WERI-Rb-1 (cell line): ENCODE data around the gene DNAH5.

Source experiments
- DNase-seq: peaks from one replicate; pipeline ENCODE4 v3.0.0-alpha.2; 2020
- H3K27ac ChIP-seq: fragments of 250-450 bp; sonication (Bioruptor Pico); 2 replicates; pipeline ENCODE4 v1.5.1; 2020; ENCODE audit warnings: mild to moderate bottlenecking, moderate library complexity
- H3K27me3 ChIP-seq: fragments of 250-450 bp; sonication (Bioruptor Pico); 2 replicates; pipeline ENCODE4 v1.5.1; 2021; ENCODE audit warnings: mild to moderate bottlenecking, low read depth, moderate library complexity; ENCODE audit not compliant: insufficient read depth, severe bottlenecking
- H3K36me3 ChIP-seq: fragments of 250-450 bp; sonication (Bioruptor Pico); 2 replicates; pipeline ENCODE4 v1.5.1; 2020; ENCODE audit warnings: mild to moderate bottlenecking, moderate library complexity
- H3K4me3 ChIP-seq: 2 replicates; pipeline ENCODE4 v1.5.1; 2011; ENCODE audit warnings: low read depth, mild to moderate bottlenecking, control low read depth, low read length
- H3K9me3 ChIP-seq: fragments of 250-450 bp; sonication (Bioruptor Pico); 2 replicates; pipeline ENCODE4 v1.5.1; 2021; ENCODE audit warnings: mild to moderate bottlenecking, moderate library complexity; ENCODE audit not compliant: severe bottlenecking
- CTCF ChIP-seq: IDR thresholded peaks from 2 replicates; pipeline ENCODE4 v1.5.1; 2011; ENCODE audit warnings: low read depth, mild to moderate bottlenecking, control low read depth, inconsistent platforms, low read length

Gene DNAH5

GRCh38 chr5:13746026-13746425, 198.5 kb downstream of the DNAH5 start:
- Histone ChIP-seq H3K27ac (no peak overlapping the region), H3K36me3 (no peaks in the 10 kb centered on the region), H3K4me3 (no peak overlapping the region), H3K9me3 (no peaks in the 10 kb centered on the region), H3K27me3 (no peaks in the 10 kb centered on the region)
- DNase-seq, result no peak
- TF ChIP-seq CTCF, result no peak

DNA sequence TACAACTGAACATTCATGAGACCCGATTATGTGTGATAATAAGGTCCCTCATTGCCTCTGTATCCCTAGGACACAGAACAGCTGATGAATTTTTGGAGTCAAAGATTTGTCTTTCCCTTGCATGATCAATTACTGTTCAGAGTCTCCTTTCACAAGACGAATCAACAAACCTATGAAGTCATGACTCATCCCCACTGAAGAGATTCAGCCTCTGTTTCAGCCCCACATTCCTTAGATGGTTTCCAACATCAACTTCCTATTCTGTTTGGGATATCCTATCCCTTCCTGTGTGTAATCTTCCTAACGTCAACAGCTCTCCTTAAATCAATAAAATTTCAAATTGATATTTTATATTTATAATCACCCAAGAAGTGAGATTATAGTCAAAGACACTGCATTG, 199.0 kb downstream of the DNAH5 start:
- DNase-seq, result no peak
- no peaks in the 10 kb centered on the region for H3K9me3 ChIP-seq
- H3K27ac ChIP-seq, result no peak overlapping the region
- no peak overlapping the region for H3K4me3 ChIP-seq
- no peaks in the 10 kb centered on the region for H3K27me3 ChIP-seq
- no peak for TF ChIP-seq CTCF
- H3K36me3 ChIP-seq, result no peaks in the 10 kb centered on the region

GRCh38 chr5:13740471-13740870, 204.0 kb downstream of the DNAH5 start:
- no peaks in the 10 kb centered on the region for H3K36me3 ChIP-seq
- H3K27me3 ChIP-seq, result no peaks in the 10 kb centered on the region
- DNase-seq, result no peak

GRCh38 chr5:13739479-13739878, 205.0 kb downstream of the DNAH5 start:
- H3K36me3 ChIP-seq, result no peaks in the 10 kb centered on the region
- no peak overlapping the region for H3K4me3 ChIP-seq
- H3K9me3 ChIP-seq, result no peaks in the 10 kb centered on the region
- no peaks in the 10 kb centered on the region for H3K27me3 ChIP-seq
- no peak for TF ChIP-seq CTCF
- DNase-seq, result no peak
- H3K27ac ChIP-seq, result no peak overlapping the region

More at GRCh38 chr5:13740471-13740870, 204.0 kb downstream of the DNAH5 start:
- H3K27ac ChIP-seq, result no peak overlapping the region
- no peak for TF ChIP-seq CTCF
- H3K9me3 ChIP-seq, result no peaks in the 10 kb centered on the region
- no peak overlapping the region for H3K4me3 ChIP-seq

DNA sequence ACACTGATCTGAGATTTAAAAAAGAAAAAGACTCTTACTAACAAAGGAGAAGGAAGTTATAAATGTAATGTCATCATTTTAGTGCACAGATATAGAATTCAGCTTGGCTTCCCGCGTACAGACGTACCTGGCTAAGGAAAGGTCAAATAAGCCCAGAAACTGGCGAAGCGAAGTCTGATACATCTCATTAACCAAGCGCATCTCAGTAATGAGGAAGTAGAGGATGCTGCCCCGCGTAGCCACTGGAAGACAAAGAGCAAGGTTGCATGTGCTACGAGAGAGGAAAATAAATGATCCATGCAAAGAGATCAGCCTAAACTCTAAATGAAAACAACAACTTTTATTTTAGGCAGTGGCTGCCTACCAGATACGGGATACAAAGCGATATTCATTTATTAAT, 208.8 kb downstream of the DNAH5 start:
- no peak overlapping the region for H3K4me3 ChIP-seq
- H3K36me3 ChIP-seq, result no peaks in the 10 kb centered on the region
- TF ChIP-seq CTCF, result no peak
- no peak overlapping the region for H3K27ac ChIP-seq
- no peaks in the 10 kb centered on the region for H3K9me3 ChIP-seq
- H3K27me3 ChIP-seq, result no peaks in the 10 kb centered on the region
- DNase-seq, result no peak

DNA sequence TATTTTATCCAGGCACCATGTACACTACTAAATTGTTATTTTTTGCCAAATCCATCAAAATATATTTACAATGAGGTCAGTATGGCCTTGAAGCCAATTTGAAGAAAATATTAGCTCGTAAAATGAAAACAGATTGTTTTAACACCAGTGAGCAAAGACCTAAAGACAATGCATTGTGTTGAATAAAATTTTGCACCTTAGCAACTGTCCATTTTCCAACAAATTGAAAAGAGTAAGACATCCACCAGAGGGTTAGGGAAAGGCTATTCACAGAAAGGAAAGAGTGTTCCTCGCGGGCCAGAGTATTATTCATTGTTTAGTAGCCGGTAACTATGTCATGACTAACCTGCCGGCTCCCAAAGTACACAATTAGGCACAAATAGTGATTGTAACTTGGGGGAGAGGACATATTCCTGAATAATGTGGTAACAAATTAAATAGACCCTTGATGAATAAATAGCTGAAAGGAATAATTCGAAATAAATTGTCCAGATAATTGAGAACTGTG, 213.3 kb downstream of the DNAH5 start:
- no peaks in the 10 kb centered on the region for H3K9me3 ChIP-seq
- H3K36me3 ChIP-seq, result no peaks in the 10 kb centered on the region
- DNase-seq, result no peak
- TF ChIP-seq CTCF, result no peak
- H3K27me3 ChIP-seq, result no peaks in the 10 kb centered on the region
- H3K4me3 ChIP-seq, result no peak overlapping the region
- H3K27ac ChIP-seq, result no peak overlapping the region
